ENCODE data around the gene NGEF.

Gene NGEF

DNA sequence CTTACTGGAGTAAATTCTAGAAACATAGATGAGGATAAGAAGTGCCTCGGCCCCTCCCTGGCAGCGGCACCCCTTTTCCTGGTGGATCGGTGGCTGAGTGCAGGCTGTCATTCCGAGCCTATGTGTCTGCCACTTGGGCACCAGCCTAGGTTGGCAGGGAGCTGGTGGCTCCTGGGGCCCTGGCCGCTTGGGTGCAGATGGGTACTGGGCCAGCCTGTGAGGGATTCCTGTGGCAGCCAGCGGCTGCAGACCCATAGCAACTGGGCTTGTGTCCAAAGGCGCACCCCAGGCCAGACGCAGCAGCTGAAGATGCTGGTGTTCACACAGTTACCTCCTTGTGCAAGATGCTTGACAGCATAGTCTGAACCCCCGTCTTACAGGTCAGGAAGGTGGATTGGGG is 140.2 kb downstream of the NGEF start:
- DNase-seq (ENCODE audit: low read depth in 1 of 2, low spot score in 1 of 2): no peak
- TF ChIP-seq JUND (IDR thresholded peaks at IDR 0.05; ENCODE audit: low read depth): no peak
- in situ Hi-C loops (cut with HindIII; ENCODE audit: low pct_unique_long_range_greater_than_20kb, low sequenced_read_pairs): no loop called here

GRCh38 chr2:232871835-232872736 is 141.0 kb downstream of the NGEF start:
- in situ Hi-C loops (cut with HindIII; ENCODE audit: low pct_unique_long_range_greater_than_20kb, low sequenced_read_pairs): no loop called here
- DNase-seq (ENCODE audit: low read depth in 1 of 2, low spot score in 1 of 2): no peak
- no peak for TF ChIP-seq JUND (IDR thresholded peaks at IDR 0.05; ENCODE audit: low read depth)

GRCh38 chr2:232871418-232871834 is 141.6 kb downstream of the NGEF start:
- in situ Hi-C loops (cut with HindIII; ENCODE audit: low pct_unique_long_range_greater_than_20kb, low sequenced_read_pairs): no loop called here
- TF ChIP-seq JUND (IDR thresholded peaks at IDR 0.05; ENCODE audit: low read depth): no peak
- no peak for DNase-seq (ENCODE audit: low read depth in 1 of 2, low spot score in 1 of 2)

DNA sequence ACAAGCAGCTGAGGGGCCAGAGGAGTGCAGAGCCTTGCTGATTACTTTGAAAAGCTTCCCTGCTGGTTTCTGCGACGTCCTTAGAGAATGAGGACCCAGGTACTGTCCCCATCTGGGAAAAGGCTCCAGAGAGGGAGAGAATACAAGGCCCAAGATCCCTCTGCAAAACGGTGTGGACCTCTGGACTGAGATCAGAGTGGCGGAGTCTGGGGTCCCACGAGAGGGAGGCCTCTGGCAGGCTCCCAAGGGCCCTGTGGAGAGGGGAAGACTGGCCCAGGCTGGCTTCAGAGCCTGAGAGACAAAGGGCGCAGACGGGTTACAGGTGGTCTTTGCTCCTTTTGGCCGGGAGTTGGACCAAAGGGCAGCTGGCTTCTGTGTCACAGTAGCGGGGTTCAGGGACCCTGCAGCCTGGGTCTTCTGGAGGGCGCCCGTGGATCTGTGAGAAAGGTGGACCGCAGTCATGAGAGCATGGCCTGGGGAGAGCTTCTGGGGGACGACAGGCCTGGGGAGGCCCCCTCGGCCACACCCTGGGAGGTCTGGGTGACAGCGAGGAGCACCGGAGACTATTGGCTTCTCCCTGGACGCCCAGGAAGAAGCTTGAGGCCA is 142.2 kb downstream of the NGEF start:
- in situ Hi-C loops (cut with HindIII; ENCODE audit: low pct_unique_long_range_greater_than_20kb, low sequenced_read_pairs): no loop called here
- no peak for TF ChIP-seq JUND (IDR thresholded peaks at IDR 0.05; ENCODE audit: low read depth)
- no peak for DNase-seq (ENCODE audit: low read depth in 1 of 2, low spot score in 1 of 2)

DNA sequence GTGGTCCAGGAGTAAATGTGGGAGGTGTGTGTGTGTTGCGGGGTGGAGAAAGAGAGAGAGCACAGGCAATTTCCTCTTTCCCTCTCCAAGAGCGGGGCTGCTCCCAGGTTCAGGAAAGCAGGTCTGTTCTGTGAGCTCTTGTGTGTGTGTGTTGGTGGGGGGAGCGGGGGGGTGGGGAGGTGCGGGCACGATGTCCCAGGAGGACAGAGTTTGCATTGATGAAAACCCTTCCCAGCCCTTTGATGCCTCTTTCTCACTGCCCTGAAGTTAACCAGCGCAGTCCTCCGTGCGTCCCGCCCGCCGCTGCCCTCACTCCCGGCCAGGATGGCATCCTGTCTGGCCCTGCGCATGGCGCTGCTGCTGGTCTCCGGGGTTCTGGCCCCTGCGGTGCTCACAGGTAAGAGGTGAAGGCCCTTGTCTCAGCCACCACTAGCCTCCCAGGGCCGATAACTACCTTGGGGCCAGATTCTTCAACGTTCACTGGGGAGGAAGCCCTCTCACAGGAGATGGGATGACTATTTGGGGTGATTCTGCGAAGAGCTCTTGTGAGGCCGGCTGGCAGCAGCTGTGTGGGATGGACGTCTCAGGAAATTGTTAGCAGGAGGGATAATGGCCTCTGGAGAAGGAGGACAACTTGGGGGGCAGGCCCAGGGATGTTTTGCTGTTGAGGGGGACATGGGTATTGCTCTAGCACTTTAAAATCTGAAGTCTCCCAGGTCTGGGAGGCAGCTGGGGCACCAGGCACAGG is 142.9 kb downstream of the NGEF start, which contains the start of gene SNORC:
Gene SNORC (plus strand): TSS at position 247 of the 748 bp plus-strand sequence. CDS start 78 bp downstream, at position 325.
- TF ChIP-seq JUND (IDR thresholded peaks at IDR 0.05; ENCODE audit: low read depth): no peak
- in situ Hi-C loops (cut with HindIII; ENCODE audit: low pct_unique_long_range_greater_than_20kb, low sequenced_read_pairs): no loop called here
- no peak for DNase-seq (ENCODE audit: low read depth in 1 of 2, low spot score in 1 of 2)

DNA sequence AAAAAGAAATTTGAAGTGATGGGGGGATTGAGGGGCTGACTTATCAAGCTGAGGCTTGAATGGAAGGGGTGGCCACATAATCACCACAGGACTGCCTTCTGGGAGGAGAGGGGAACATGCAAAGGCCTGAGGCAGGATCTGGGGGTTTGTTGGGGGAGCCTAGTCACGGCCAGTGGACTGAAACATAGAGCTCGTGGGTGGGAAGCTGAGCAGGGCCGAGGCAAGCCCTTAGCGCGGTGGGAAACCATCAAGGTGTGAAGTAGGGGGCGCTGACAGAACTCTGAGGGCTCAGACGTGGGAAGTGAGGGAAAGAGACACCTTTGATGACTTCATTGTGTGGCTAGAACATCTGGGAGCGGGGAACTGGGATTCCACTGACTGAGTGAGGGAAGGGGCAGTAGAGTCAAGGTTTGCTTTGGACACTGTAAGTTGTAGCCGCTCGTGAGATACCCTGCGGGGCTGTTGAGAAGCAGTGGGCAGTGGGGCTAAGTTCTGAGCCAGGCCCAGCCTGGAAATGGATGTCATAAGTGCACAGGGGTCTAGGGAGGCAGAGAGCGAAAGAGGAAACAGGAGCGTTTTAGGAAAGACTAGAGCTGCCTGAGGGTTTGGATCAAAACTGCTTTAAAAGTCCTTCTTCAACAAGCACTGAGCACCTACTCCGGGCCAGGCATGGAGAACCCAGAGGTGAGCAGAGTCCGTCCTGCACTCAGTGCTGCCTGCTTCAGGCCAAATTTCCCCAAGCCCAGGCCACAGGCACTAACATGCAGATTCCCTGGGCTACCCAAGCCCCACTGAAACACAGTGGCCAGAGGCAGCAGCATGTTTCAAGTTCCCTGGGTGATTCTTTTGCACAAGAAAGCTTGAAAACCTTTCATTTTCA is 143.7 kb downstream of the NGEF start:
- in situ Hi-C loops (cut with HindIII; ENCODE audit: low pct_unique_long_range_greater_than_20kb, low sequenced_read_pairs): no loop called here
- DNase-seq (ENCODE audit: low read depth in 1 of 2, low spot score in 1 of 2): no peak
- no peak for TF ChIP-seq JUND (IDR thresholded peaks at IDR 0.05; ENCODE audit: low read depth)

DNA sequence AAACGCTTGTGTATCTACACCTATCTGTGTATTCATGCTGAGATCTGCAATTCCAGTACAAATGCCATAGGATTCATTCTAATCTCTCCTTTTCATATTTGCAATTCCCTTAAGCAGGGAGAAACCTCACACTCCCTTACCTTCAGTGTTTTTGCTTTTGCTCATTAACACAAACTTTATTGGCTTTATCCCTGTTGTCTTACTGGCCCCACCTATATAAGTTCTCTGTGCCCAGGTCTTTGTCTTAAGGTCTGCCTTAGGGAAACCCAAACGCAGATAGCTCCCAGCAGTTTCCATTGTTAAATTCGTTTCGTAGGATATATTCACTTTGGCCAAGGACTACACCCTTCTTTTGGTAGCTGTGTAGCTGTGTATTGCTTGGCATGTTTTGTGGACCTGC is 147.0 kb downstream of the NGEF start:
- DNase-seq (ENCODE audit: low read depth in 1 of 2, low spot score in 1 of 2): no peak
- in situ Hi-C loops (cut with HindIII; ENCODE audit: low pct_unique_long_range_greater_than_20kb, low sequenced_read_pairs): no loop called here
- TF ChIP-seq JUND (IDR thresholded peaks at IDR 0.05; ENCODE audit: low read depth): no peak

- DNase-seq (ENCODE audit: low read depth in 1 of 2, low spot score in 1 of 2): no peak
- TF ChIP-seq JUND (IDR thresholded peaks at IDR 0.05; ENCODE audit: low read depth): no peak
- in situ Hi-C loops (cut with HindIII; ENCODE audit: low pct_unique_long_range_greater_than_20kb, low sequenced_read_pairs): no loop called here
Measured at GRCh38 chr2:232865165-232865564, 147.9 kb downstream of the NGEF start.

- in situ Hi-C loops (cut with HindIII; ENCODE audit: low pct_unique_long_range_greater_than_20kb, low sequenced_read_pairs): no loop called here
- no peak for DNase-seq (ENCODE audit: low read depth in 1 of 2, low spot score in 1 of 2)
- no peak for TF ChIP-seq JUND (IDR thresholded peaks at IDR 0.05; ENCODE audit: low read depth)
Measured at GRCh38 chr2:232863996-232864395, 149.1 kb downstream of the NGEF start.

DNA sequence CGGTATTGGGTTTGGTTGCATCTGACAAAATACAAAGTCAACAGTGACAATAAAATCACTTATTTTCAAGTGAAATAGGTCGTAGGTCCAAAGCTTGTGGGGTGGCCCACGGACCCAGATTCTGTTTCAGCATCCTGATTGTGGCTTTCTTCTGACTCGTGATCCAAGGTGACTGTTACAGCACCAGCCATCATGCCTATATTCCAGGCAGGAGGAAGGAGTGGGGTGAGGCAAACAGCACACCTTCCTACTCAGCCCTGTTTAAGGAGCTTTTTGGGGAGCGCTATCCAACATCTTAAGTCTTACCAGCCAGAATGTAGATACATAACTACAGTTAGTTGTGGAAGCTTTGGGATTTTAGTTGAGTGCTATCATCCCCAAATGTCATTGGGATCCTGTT is 151.7 kb downstream of the NGEF start:
- DNase-seq (ENCODE audit: low read depth in 1 of 2, low spot score in 1 of 2): no peak
- in situ Hi-C loops (cut with HindIII; ENCODE audit: low pct_unique_long_range_greater_than_20kb, low sequenced_read_pairs): no loop called here
- TF ChIP-seq JUND (IDR thresholded peaks at IDR 0.05; ENCODE audit: low read depth): no peak

DNA sequence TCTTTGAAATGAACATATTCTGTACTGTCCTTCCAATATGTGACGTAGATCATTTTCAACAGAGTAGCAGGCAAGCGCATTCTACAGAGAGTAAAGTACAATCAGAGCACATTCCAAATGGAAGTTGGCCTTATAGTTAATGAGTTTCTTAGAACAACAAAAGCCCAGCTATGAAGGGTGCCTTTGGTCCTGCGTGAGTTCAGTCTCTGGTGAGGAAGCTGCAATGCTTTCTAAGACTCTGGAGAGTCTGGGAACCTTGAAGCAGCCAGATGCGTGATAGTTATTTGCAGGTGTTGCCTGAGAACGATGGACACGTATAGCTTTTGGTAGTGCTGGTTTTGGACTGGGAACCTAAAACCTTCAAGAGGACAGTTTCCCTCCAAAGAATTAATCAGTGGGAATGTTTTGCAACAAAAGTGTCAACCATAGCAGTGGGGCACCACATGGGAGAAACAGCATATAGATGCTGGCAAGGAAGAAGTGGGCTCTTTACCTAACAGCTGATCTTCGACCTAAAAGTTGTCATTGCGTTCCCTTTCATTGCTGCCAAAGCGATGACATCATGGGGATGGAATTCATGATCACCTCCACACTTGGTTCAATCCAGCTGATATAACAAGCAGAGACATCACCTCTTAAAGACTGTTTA is 152.3 kb downstream of the NGEF start:
- in situ Hi-C loops (cut with HindIII; ENCODE audit: low pct_unique_long_range_greater_than_20kb, low sequenced_read_pairs): no loop called here
- TF ChIP-seq JUND (IDR thresholded peaks at IDR 0.05; ENCODE audit: low read depth): no peak
- no peak for DNase-seq (ENCODE audit: low read depth in 1 of 2, low spot score in 1 of 2)
